Hindlimb muscle (tissue), 1 donor: ENCODE results near the gene RAP1GAP. TPM values are rescaled to one million over a fixed set of nuclear protein-coding genes. Genes with fewer than 3 reads are reported as not detected.
"Not testable (repeated sequence)": the region's sequence is repeated elsewhere in the genome, so short reads cannot be mapped to it uniquely, and the experiment has no call there.

Source experiments
- DNase-seq: peaks from one replicate; pipeline ENCODE4 v3.0.0-alpha.2; 2013
- polyA plus RNA-seq: library from polyadenylated mRNA; unstranded; fragments of 120-200 nt; gene quantifications from one replicate; pipeline ENCODE4 v1.2.1, GENCODE V29; 2013; ENCODE audit not compliant: insufficient read length

Gene RAP1GAP
- polyA plus RNA-seq, 1 donor, result 1.4 TPM

DNA sequence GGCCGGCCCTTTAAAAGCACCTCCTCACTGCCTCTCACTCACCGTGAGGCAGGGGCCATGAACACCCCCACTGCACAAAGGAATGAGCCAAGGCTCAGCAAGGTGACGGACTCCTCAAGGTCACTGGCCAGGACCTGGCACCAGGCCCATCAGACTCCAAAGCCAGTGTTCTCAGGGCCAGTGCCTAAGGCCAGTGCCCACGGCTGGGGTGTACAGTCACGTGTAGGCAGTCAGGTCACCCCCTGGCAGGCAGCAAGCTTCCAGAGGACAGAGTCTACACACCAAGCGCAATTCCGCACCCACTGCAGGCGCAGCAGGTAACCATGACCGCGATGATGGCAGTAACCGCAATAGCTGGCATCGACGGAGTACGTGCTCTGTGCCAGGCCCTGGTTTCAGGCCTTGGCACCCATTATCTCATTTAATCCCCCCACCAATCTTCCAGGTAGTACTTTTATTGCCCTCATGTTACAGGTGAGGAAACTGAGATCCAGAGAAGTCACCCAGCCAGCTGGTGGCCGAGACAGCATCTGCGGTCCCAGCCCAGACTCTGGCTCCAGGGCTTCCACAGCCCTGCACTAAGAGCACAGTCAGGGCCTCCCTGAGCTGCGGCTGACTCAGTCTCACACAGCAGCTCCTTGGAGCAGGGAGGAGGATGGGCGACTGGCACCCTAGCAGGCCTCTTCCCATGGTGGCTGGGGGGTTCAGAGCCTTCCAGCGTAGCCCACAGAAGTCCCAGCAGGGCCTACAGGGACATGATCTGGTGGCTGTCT lies 27.0 kb downstream of the RAP1GAP start:
- DNase-seq, result no peak

DNA sequence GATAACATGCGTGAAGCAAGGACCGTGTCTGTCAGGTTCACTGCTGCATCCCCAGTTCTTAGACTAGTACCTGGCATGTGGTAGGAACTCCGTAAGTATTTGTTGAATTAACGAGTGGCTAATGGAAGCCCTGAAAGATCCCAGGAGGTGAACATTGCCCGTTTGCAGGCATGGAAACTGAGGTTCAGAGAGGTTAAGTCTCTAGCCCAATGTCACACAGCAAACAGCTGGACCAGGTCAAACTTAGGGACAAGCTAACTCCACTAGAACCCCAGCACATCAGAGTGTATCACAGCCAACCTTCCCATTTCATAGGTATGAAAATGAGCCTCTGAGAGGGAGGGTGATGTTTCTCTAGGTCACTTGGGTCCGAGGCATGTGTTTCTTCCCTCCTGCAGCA lies 27.6 kb downstream of the RAP1GAP start:
- no peak for DNase-seq

DNA sequence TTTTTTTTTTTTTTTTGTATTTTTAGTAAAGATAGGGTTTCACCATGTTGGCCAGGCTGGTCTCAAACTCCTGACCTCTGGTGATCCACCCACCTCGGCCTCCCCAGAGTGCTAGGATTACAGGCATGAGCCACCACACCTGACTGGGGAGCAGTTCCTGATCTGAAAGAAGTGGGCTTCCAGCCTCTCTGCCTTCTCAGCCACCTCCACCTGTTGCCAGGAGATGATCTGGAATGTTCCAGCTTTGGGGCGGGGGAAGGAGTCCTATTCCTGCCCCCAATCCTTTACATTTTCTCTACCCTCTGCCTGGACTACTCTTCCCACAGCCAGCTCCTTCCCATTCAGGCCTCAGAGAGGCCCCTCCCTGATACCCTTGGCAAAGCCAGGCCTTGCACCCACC lies 28.1 kb downstream of the RAP1GAP start:
- no peak for DNase-seq

DNA sequence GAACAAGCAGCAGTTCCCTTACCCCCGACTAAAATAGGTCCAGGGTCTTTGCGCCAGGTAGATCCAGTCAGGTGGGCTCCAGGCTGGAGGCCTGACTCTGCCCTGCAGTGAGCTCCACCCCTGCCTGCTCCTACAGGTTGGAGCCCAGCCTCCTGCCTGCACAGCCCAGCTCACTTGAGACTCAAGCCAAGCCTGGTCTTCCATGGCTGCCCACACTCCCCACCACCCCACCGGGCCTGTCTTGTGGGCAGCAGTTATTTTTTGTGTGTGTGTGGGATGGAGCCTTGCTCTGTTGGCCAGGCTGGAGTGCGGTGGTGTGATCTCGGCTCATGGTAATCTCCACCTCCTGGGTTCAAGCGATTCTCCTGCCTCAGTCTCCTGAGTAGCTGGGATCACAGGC lies 28.5 kb downstream of the RAP1GAP start:
- DNase-seq, result no peak

DNA sequence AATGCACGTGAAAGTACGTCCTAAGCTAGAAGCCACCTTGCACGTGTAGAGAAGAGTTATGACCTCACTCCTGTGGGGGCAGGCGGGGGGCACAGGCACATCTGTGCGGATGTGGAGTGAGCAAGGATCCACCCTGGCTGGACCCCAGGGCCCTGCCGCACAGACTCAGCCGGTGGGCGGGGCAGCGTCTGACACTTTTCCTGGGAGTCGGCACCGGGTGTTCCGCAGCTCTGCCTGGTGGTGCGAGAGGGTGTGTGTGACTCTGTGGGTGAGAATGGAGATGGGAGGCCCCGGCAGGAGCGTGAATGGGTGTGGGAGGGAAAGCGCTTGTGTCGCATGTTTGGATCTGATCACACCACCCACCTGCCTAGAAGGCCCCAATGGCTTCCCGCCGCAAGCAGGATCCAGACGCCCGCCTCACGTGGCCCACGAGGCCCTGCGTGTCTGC lies 29.5 kb downstream of the RAP1GAP start:
- no peak for DNase-seq

GRCh38 chr1:21638531-21639341 lies 30.4 kb downstream of the RAP1GAP start:
- no peak for DNase-seq

GRCh38 chr1:21637514-21637913 lies 31.6 kb downstream of the RAP1GAP start:
- no peak for DNase-seq

GRCh38 chr1:21636029-21636428 lies 33.1 kb downstream of the RAP1GAP start:
- no peak for DNase-seq

DNA sequence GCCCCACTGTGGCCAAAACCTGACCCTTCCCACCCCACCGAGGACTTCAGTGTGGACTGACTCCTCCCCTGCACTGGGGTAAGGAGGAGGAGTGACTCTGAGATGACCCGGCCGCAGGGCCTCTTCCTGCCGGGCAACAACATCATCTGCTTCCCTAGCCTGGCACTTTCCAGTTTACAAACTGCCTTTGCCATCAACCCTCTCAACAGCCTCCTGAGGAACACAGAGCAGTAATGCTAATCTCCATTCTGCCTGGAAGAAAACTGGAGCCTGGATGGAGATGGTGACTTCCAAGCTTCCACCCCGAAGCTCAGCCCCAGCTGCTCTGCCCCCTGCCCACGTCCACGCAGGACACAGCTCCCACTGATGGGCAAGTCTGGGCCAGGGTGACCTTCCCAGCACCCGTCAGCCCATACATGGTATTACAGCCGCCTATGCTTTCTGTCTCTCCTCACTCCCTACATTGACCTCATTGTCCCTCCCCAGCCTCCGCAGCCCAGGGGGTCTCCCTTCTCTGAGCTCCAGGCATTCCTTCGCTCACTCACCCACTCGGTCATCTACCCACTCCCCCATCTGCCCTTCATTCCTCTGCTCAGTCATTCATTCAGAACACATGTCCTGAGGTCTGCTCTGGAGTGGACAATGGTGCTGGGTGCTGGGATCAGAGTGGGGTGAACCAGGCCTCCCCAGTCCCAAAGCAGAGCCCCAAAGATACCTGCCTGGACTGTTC lies 34.2 kb downstream of the RAP1GAP start:
- DNase-seq, result no peak

DNA sequence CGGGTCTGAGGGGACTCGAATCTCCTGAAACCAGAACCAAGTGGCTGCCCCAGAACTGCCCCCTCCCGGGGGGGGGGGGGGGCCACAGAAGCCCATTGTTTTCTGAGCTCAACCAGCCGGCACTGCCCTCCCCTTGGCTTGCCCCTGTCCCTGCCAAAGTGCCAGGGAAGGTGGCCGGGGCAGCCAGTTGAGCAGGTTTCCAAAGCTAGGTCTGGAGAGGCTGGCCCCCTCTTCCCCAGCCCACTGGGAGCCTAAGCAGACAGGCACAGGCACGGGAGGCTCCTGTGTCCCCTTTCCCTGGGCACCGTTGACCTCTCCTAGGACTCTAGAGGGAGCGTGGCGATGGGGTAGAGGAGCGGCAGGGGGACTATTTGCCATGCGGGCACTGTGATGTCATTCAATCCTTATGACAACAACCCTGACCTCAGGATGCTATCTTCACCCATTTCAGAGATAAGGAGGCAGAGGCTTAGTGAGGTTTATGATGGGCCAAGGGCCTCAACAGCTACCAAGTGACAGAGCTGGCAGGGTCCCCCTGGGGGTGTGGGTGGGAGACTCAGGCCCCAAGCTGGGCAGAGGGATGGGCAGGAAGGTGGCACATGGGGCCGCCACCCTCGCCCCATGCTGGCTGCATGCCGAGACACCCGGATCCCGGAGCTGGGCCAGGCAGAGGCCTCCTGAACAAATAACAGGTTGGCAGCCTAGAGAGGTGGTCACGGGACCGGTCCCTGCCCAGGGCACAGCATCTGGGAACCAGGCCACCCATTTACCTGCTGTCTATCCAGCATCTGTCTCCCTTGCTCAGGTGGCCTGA lies 35.0 kb downstream of the RAP1GAP start:
- DNase-seq, result no peak

DNA sequence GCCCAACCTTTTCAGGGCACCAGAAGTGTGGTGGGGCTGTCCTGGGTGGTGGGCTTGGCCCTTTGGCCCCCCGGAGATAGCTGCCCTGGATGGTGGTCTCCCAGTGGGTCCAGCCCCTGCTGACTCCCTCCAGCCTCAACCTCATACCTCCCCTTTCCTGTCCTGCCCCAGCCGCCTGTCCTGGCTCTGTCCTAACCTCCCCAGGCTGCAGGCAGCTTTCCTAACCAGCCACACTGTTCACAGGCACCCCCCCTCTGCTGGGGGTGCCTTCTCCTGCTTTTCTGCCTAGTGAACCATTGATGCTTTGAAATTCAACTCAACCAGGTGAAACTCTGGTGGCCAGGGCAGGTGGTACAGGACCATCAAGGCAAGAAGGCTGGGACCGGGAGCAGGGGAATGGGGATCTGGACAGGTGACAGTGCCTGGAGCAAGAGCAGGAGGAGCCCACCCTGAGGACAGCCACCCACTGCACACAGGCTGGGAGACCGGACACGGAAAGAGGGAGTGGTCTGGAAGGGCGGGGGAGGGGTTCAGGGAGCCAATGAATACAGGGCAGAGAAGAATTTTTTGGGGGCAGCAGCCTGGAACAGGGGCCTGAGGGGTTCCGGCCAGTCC lies 35.9 kb downstream of the RAP1GAP start:
- DNase-seq, result no peak

DNA sequence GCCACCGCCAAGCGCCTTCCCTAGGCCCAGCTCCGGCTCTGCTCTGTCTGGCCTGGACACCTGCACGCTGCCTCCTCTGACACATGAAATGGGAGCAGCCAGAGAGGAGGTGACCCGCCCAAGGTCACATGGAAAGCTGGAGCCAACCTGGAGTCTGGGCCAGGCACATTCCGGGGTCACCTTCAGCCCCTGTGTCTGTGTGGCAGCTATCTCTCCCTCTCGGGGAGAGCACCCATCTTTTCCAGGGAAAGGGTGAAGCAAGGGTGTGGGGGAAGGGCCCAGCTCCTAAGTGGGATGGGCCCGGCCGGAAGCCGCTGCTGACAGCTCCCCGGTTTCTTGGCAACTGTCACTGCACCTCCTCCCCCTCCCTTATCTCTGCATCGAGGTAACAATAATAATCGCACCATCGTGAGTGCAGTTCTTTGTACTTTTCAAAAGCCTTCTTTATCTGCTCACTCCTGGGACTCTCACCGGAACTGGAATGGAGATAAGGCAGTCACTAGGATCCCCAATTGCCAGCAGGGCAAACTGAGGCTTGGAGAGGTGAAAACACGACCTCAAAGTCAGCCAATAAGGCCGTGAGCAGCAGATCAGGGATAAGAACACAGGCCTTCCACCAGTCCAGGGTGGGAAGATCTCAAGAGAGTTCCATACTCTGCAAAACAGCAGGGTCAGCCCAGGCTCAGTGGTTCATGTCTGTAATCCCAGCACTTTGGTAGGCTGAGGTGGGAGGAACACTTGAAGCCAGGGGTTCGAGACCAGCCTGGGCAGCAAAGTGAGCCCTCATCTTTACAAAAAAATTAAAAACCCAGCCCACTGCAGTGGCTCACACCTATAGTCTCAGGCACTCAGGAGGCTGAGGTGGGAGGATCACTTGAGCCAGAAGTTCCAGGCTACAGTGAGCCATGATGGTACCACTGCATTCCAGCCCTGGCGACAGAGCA lies 36.9 kb downstream of the RAP1GAP start:
- no peak for DNase-seq

DNA sequence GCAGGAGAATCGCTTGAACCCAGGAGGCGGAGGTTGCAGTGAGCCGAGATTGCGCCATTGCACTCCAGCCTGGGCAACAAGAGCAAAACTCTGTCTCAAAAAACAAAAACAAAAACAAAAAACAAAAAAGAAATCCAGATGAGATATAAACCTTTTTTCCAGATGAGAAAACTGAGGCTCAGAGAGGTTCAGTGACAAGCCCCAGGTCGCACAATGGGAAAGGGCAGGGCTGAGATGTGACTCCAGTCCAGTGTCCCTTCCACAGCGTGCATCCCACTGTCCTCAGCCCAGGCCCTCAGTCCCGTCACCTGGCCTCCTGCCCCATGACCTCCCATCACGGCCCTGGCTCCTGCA lies 37.6 kb downstream of the RAP1GAP start:
- not testable (repeated sequence) for DNase-seq

- DNase-seq, result no peak
Observed at GRCh38 chr1:21630571-21631343, 38.4 kb downstream of the RAP1GAP start.

GRCh38 chr1:21629971-21630370 lies 39.2 kb downstream of the RAP1GAP start:
- no peak for DNase-seq

- no peak for DNase-seq
Observed at GRCh38 chr1:21628798-21629393, 40.3 kb downstream of the RAP1GAP start.

GRCh38 chr1:21626921-21627339 lies 42.2 kb downstream of the RAP1GAP start:
- no peak for DNase-seq

DNA sequence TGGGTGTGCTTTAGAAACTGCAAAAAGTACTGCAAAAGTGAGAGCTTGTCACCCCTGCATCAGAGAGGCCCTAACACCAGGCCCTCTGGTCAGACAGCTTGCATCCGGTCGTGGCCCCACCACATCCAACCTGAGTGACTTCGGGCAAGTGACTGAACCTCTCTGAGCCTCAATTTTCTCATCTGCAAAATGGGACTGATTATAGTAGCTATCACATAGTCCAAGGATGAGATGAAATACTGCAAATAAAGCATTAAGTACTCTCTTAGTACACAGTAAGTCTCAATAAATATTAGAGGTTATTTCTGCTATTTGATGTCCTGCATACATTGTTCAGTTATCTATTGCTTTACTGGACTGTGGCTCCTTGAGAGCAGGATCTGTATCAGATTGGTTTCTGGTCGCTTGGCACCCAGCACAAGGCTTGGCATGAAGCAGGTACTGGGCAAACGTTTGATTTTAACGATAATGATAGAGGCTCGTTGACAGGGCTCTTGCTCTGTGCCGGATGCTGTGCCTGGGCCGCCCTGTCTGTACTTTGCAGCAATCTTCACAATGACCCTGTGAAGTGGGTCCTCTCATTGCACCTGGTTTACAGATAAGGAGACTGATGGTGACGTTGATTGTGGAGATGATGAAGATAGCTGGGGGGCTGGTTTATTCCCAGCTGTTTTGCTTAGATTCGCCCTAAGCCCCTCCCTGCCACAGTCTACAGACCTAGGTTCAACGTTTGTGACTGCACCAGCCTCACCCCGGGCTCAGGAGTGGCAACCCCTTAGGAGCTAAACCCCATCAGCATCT lies 43.6 kb downstream of the RAP1GAP start:
- DNase-seq, result no peak
